ENCODE data around the gene BMPR1B.

- TF ChIP-seq POLR2A (IDR thresholded peaks at IDR 0.05) (no peak), CTCF (IDR thresholded peaks at IDR 0.05) (no peak), EP300 (IDR thresholded peaks at IDR 0.05) (no peak)
These were observed 210.7 kb downstream of the BMPR1B start for GRCh38 chr4:94968493-94968892.

All from ovary (tissue), 3 donors.